ENCODE results near the gene CDH4.

DNA sequence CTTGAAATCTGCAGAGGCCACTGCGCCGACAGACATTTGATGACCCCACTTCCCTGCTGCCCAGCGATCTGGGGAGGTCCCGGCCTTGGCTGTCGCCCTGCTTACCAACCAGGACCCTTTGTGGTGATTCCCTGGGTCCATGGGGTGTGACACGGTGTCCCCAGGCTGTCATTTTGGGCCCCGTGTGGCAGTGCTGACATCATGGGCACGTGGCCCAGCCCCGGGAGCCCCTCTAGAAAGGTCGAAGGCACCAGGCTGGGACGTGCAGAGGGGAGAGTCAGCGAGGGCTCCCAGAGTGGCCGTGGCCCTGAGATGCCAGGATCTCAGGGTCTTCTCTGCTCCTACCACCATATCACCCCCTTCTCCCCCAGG lies 643.6 kb downstream of the CDH4 start:
- TF ChIP-seq EZH2 (IDR thresholded peaks at IDR 0.05; ENCODE audit: borderline replicate concordance, low read depth, low read length), result no peak
- no peak for TF ChIP-seq RAD21 (CRISPR knock-in tag; conservative IDR thresholded peaks at IDR 0.05 in 1 of 2, IDR thresholded peaks at IDR 0.05 in 1 of 2)
- no peak for TF ChIP-seq GTF2A2 (tag; IDR thresholded peaks at IDR 0.05)
- no peak for TF ChIP-seq ZKSCAN8 (CRISPR knock-in tag; IDR thresholded peaks at IDR 0.05)
- TF ChIP-seq SIN3A (IDR thresholded peaks at IDR 0.05; ENCODE audit: borderline replicate concordance in 2 of 2, control insufficient read depth in 1 of 2, low read depth in 2 of 2, low read length in 2 of 2), result no peak
